ENCODE data around the gene ZRANB2. TPM values are rescaled to one million over a fixed set of nuclear protein-coding genes. Genes with fewer than 3 reads are reported as not detected.

The ZRANB2 gene
- total RNA-seq, 2 experiments from 2014 or later, result 102 TPM

GRCh38 chr1:71026093-71026492 is 54.7 kb downstream of the ZRANB2 start:
- H3K4me3 Mint-ChIP-seq, result no peak overlapping the region
- H3K4me1 ChIP-seq (ENCODE audit: insufficient read depth, low read length), result no peaks in the 10 kb centered on the region
- ATAC-seq (ENCODE audit: poor library complexity) (no peak), DNase-seq (no peak)
- H3K36me3 Mint-ChIP-seq (ENCODE audit: low read depth), result no peaks in the 10 kb centered on the region
- H3K36me3 ChIP-seq (ENCODE audit: insufficient read depth, low read length), result no peaks in the 10 kb centered on the region
- no peaks in the 10 kb centered on the region for H3K9me3 ChIP-seq (ENCODE audit: control insufficient read depth in 1 of 2, insufficient read depth in 1 of 2, low read length in 2 of 2)
- no peak overlapping the region for H3K27ac ChIP-seq (ENCODE audit: low read depth in 1 of 2, low read length in 2 of 2)
- no peaks in the 10 kb centered on the region for H3K4me1 Mint-ChIP-seq (ENCODE audit: low read depth)
- intact Hi-C loops (cut with DNase I, micrococcal nuclease), result no loop called here
- H3K27me3 ChIP-seq (ENCODE audit: control insufficient read depth in 1 of 2, insufficient read depth in 2 of 2, low read length in 2 of 2), result peaks cover 0 to 5% of the 10 kb centered on the region in 2 experiments
- no peaks in the 10 kb centered on the region for H3K9me3 Mint-ChIP-seq
- no peak overlapping the region for H3K27ac Mint-ChIP-seq
- no peak overlapping the region for H3K4me3 ChIP-seq (ENCODE audit: low read length)
- CTCF ChIA-PET, result no interaction called here
- H3K27me3 Mint-ChIP-seq, result peaks cover 18% of the 10 kb centered on the region
- POLR2A ChIA-PET, result no interaction called here
- TF ChIP-seq CTCF (IDR thresholded peaks at IDR 0.05), result no peak

- DNase-seq, result no peak
Measured at GRCh38 chr1:71023515-71023914, 57.3 kb downstream of the ZRANB2 start.

GRCh38 chr1:71019233-71019969 is 61.4 kb downstream of the ZRANB2 start:
- no peaks in the 10 kb centered on the region for H3K9me3 Mint-ChIP-seq
- H3K4me3 ChIP-seq (ENCODE audit: low read length), result no peak overlapping the region
- H3K4me3 Mint-ChIP-seq, result no peak overlapping the region
- H3K36me3 ChIP-seq (ENCODE audit: insufficient read depth, low read length), result no peaks in the 10 kb centered on the region
- ATAC-seq (ENCODE audit: poor library complexity) (no peak), DNase-seq (no peak)
- H3K4me1 ChIP-seq (ENCODE audit: insufficient read depth, low read length), result no peaks in the 10 kb centered on the region
- ChIA-PET POLR2A (no interaction called here), CTCF (interaction anchor here (1.5 kb wide), 1 partner anchor 11 kb away, joined by 3 read pairs; no protein-coding TSS in a partner anchor)
- H3K4me1 Mint-ChIP-seq (ENCODE audit: low read depth), result no peaks in the 10 kb centered on the region
- no peaks in the 10 kb centered on the region for H3K36me3 Mint-ChIP-seq (ENCODE audit: low read depth)
- peaks cover 11% of the 10 kb centered on the region for H3K27me3 Mint-ChIP-seq
- no peak overlapping the region for H3K27ac Mint-ChIP-seq
- intact Hi-C loops (cut with DNase I, micrococcal nuclease), result no loop called here
- H3K9me3 ChIP-seq (ENCODE audit: control insufficient read depth in 1 of 2, insufficient read depth in 1 of 2, low read length in 2 of 2), result no peaks in the 10 kb centered on the region
- TF ChIP-seq CTCF (IDR thresholded peaks at IDR 0.05), result no peak
- H3K27me3 ChIP-seq (ENCODE audit: control insufficient read depth in 1 of 2, insufficient read depth in 2 of 2, low read length in 2 of 2), result peaks cover 0 to 8% of the 10 kb centered on the region in 2 experiments
- no peak overlapping the region for H3K27ac ChIP-seq (ENCODE audit: low read depth in 1 of 2, low read length in 2 of 2)

More at GRCh38 chr1:71023515-71023914, 57.3 kb downstream of the ZRANB2 start:
- ATAC-seq (ENCODE audit: poor library complexity), result no peak
- Mint-ChIP-seq H3K36me3 (ENCODE audit: low read depth) (no peaks in the 10 kb centered on the region), H3K27ac (no peak overlapping the region), H3K4me1 (ENCODE audit: low read depth) (no peaks in the 10 kb centered on the region), H3K9me3 (no peaks in the 10 kb centered on the region), H3K27me3 (peaks cover 8% of the 10 kb centered on the region), H3K4me3 (no peak overlapping the region)
- Histone ChIP-seq H3K4me3 (ENCODE audit: low read length) (no peak overlapping the region), H3K36me3 (ENCODE audit: insufficient read depth, low read length) (no peaks in the 10 kb centered on the region), H3K27ac (ENCODE audit: low read depth in 1 of 2, low read length in 2 of 2) (no peak overlapping the region), H3K27me3 (ENCODE audit: control insufficient read depth in 1 of 2, insufficient read depth in 2 of 2, low read length in 2 of 2) (peaks cover 5 to 8% of the 10 kb centered on the region in 2 experiments), H3K4me1 (ENCODE audit: insufficient read depth, low read length) (no peaks in the 10 kb centered on the region), H3K9me3 (ENCODE audit: control insufficient read depth in 1 of 2, insufficient read depth in 1 of 2, low read length in 2 of 2) (no peaks in the 10 kb centered on the region)
- intact Hi-C loops (cut with DNase I, micrococcal nuclease), result no loop called here
- TF ChIP-seq CTCF (IDR thresholded peaks at IDR 0.05), result no peak
- ChIA-PET CTCF (no interaction called here), POLR2A (no interaction called here)

All from CD4-positive, alpha-beta T cell (primary cell).